ENCODE results near the gene ARHGEF1.
"Not testable (repeated sequence)": the region's sequence is repeated elsewhere in the genome, so short reads cannot be mapped to it uniquely, and the experiment has no call there.

ARHGEF1 gene

GRCh38 chr19:41905273-41906002, 22.5 kb downstream of the ARHGEF1 start:
- DNase-seq (ENCODE audit: low spot score): no peak

GRCh38 chr19:41906271-41906670, 23.3 kb downstream of the ARHGEF1 start:
- no peak for DNase-seq (ENCODE audit: low spot score)

- no peak for DNase-seq (ENCODE audit: low spot score)
Measured at GRCh38 chr19:41906916-41907680, 24.1 kb downstream of the ARHGEF1 start.

GRCh38 chr19:41907994-41908615, 25.1 kb downstream of the ARHGEF1 start:
- no peak for DNase-seq (ENCODE audit: low spot score)

GRCh38 chr19:41908724-41909464, 25.9 kb downstream of the ARHGEF1 start:
- DNase-seq (ENCODE audit: low spot score): no peak

GRCh38 chr19:41909706-41910105, 26.7 kb downstream of the ARHGEF1 start:
- no peak for DNase-seq (ENCODE audit: low spot score)

GRCh38 chr19:41910240-41910991, 27.4 kb downstream of the ARHGEF1 start:
- no peak for DNase-seq (ENCODE audit: low spot score)

GRCh38 chr19:41910992-41911888, 28.3 kb downstream of the ARHGEF1 start:
- no peak for DNase-seq (ENCODE audit: low spot score)

- no peak for DNase-seq (ENCODE audit: low spot score)
Measured at GRCh38 chr19:41911889-41912731, 29.1 kb downstream of the ARHGEF1 start.

- no peak for DNase-seq (ENCODE audit: low spot score)
Measured at GRCh38 chr19:41912899-41913537, 30.0 kb downstream of the ARHGEF1 start.

GRCh38 chr19:41913538-41914423, 30.8 kb downstream of the ARHGEF1 start:
- DNase-seq (ENCODE audit: low spot score): no peak

GRCh38 chr19:41914424-41914834, 31.4 kb downstream of the ARHGEF1 start:
- not testable (repeated sequence) for DNase-seq (ENCODE audit: low spot score)

GRCh38 chr19:41915021-41915775, 32.2 kb downstream of the ARHGEF1 start:
- DNase-seq (ENCODE audit: low spot score): no peak

GRCh38 chr19:41915776-41916414, 32.9 kb downstream of the ARHGEF1 start:
- DNase-seq (ENCODE audit: low spot score): no peak

- DNase-seq (ENCODE audit: low spot score): no peak
Measured at GRCh38 chr19:41917676-41918075, 34.7 kb downstream of the ARHGEF1 start.

- DNase-seq (ENCODE audit: low spot score): no peak
Measured at GRCh38 chr19:41918095-41918494, 35.1 kb downstream of the ARHGEF1 start.

Measured in LoVo (cell line).